Liver (tissue), 3 donors: ENCODE results near the gene FKBP15.

Experiments
- ATF3 ChIP-seq: IDR thresholded peaks from 2 replicates; pipeline ENCODE4 v1.6.1; 2016; ENCODE audit warnings: antibody characterized with exemption
- CTCF ChIP-seq: fragments of 150-350 bp; IDR thresholded peaks from 2 replicates; pipeline ENCODE4 v1.5.1; 2017; ENCODE audit warnings: improper control_type of control experiment, low read depth, low read length; ENCODE audit not compliant: missing input control
- HNF4G ChIP-seq: IDR thresholded peaks from 2 replicates; pipeline ENCODE4 v1.6.1; 2016; ENCODE audit warnings: antibody characterized with exemption
- JUND ChIP-seq, 2 donors: IDR thresholded peaks; 2 replicates each; pipeline ENCODE4 v1.6.1; 2016; ENCODE audit warnings: antibody characterized with exemption in 2 of 2
- MAX ChIP-seq: IDR thresholded peaks from 2 replicates; pipeline ENCODE4 v1.6.1; 2016; ENCODE audit warnings: antibody characterized with exemption
- REST ChIP-seq: IDR thresholded peaks from 2 replicates; pipeline ENCODE4 v1.6.1; 2016; ENCODE audit warnings: antibody characterized with exemption, mild to moderate bottlenecking
- RXRA ChIP-seq, 2 donors: IDR thresholded peaks; 2 replicates each; pipeline ENCODE4 v1.6.1; 2017 to 2018; ENCODE audit warnings: antibody characterized with exemption in 2 of 2, mild to moderate bottlenecking in 1 of 2
- SP1 ChIP-seq: IDR thresholded peaks from 2 replicates; pipeline ENCODE4 v1.6.1; 2018; ENCODE audit warnings: antibody characterized with exemption, mild to moderate bottlenecking
- YY1 ChIP-seq: IDR thresholded peaks from 2 replicates; pipeline ENCODE4 v1.6.1; 2016; ENCODE audit warnings: antibody characterized with exemption, mild to moderate bottlenecking
- donor health status: healthy.
- donor health status: healthy.

- no peak for TF ChIP-seq CTCF
- TF ChIP-seq REST, result no peak
- no peak for TF ChIP-seq SP1
- no peak for TF ChIP-seq YY1
- no peak for TF ChIP-seq MAX
- no peak for TF ChIP-seq HNF4G
- no peak for TF ChIP-seq JUND (IDR thresholded peaks at IDR 0.05)
- TF ChIP-seq RXRA (IDR thresholded peaks at IDR 0.05), result no peak
- TF ChIP-seq ATF3, result no peak
Observed at GRCh38 chr9:113143432-113144227, 77.4 kb downstream of the FKBP15 start.
